NCI-H345 treated with DMSO at 0.1 percent for 48 hours (cell line): Measurements from ENCODE around the gene ACSS1.

ENCODE experiments used
- DNase-seq: peaks from one replicate; lab custom pipeline; 2025; ENCODE audit not compliant: unreplicated experiment; lab: John Stamatoyannopoulos, UW

Gene ACSS1

DNA sequence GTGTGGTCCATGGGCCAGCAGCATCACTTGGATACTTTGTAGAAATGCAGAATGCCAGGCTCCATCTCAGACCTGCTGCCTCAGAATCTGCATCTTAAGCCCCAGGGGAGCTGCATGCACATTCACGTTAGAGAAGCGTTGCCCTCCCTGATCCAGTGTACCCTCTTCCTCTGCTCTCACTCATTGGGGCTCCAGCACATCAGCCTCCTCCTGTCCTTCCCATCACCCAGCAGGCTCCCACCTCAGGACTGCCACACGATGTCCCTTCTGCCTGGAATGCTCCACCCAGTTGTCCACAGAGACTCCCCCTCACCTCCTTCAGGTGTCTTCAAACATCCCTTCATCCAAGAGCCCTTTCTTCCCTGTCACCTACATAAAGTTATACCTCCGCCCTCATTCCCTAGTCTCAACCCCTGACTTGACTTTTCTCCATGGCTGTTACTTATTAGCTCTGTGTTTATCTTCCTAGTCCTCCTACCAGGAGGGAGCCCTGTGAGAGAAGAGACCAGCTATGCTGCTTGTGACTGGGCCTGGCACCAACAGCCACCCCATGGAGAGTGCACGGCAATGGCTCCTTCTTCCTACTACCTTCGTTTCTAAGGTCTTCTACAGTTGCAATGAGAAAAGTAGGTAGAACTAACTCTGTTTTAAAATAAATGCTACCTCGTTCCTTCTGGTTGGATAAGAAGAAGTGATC, 3.3 kb upstream of the ACSS1 start:
- DNase-seq = no peak

DNA sequence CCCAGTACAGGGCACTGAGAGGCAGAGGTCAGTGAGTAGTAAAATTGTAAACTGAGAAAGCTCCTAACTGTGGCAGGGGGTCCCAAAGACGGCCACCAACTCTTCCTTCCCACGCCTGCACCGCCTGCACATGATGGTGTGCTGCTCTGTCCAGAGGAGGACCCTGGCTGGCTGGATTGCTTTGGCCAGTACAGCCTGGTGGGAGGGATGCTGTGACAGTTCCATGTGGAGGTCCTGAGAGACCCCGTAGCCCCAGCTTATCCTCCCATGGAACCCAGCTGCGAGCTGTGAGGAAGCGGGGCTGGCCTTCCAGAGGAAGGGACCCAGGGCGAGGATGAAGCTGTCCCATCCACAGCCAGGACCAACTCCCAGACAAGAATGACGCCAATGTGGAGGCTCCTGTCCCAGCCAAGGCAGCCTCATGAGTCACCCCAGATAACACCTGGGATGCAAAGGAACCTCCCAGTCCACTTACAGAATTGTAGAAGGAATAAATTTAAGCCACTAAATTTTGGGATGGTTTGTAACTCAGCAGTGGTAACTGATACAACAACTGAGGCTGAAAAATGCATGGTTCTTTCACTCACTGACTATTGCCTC, 2.0 kb upstream of the ACSS1 start:
- no peak for DNase-seq

DNA sequence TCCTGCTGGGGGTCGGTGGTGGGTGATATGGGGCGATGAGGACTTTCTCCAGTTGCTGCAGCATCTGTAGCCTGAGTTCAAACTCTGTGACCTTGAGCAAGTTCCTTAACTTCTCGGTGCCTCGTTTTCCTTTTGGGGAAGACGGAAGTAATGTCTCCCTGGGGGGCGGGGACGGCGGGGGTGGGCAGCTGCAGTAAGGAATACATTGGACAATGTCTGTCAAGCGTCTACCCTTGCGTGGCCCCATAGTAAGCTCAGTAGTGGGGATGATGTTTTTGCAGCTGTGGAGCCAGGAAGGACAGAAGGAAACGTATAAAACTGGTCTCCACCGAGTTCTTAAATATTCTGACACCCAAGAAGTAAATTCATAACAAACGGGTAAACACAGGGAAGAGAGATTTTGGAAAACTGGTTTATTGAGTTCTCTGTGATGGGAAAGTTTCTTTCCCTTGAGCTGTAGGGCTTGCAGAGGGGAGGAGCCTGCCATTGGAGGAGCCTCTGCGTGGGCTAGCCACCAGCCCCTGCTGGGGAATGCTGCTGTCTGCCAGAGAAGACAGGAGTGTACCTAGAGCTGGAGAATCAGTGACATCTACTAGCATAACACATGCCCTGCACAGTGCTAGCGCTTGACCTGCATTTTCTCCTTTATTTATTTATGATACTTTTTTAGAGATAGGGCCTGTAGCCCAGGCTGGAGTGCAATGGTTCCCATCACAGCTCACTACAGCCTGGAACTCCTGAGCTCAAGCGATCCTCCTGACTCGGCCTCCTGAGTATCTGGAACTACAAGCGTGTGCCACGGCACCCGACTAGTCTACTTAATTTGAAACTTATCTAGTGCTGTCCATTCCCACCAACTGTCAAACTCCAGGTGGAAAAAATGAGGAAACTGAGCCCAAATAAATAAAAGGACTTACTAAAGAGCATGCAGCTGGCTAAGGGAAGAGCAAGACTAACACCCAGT, 1.2 kb upstream of the ACSS1 start:
- peak; percentile 14 for DNase-seq

DNA sequence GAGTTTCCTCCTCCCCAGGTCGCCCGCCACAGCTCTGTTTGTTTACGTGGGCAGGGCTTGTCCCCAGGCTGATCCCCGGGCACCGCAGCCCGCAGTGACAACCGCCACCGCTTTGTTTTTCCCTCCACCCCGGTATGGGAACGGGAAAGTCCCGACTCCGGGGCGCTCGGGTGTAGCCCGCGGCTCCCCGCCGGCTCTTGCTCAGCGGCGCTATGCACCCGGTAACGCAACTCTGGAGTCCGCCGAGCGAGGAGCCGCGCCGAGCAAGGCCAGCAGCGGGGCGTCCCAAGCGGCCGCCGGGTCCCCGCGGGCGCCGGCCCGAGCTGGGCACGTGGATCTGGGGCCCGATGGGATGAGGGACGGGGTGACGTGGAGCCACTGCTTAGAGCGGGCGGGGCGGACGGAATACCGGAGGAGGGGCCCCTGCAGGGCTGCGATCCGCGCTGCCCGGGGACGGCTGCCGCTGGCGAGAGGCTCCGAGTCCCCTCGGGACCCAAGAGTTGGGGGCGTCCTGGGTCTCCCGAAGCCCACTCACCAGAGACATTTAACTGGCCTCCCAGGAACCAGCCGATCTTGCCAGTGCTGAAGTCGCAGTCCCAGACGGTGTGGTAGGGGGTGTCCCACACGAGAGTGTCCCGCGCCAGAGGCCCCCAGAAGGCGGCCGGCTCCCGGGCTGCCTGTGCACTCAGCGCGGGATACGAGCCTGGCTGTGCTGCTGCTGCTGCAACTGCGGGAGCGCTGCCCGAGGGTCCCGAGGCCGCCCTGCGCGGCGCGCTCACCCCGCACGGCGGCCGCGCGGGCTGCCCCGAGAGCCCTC, 497 bp downstream of the ACSS1 start:
- peak; percentile 26 for DNase-seq

DNA sequence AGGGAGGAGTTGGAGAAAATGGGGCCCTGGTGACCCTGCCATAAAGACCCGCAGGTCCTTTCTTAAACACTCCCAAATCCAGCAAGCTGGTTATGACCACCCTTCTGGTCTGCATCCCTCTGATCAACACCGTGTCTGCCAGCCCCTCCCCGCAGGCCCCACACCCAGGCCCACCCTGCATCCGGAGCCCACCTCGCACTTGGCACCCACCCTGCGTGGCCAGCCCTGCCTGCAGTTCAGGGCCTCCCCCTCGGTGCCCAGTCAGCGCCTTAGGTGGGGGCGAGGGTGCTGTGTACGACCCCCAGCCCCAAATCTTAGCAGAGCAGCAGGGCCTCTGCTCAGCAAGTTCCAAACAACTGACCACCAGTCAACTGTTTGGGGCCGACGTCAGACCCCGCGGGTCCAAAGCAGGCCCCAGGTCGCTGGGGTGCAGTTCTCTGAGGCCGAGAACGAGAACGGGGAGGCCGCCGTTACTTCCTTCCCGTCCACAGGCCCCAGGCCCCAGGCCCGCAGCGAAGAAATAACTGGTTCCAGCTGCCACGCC, 1.2 kb downstream of the ACSS1 start:
- no peak for DNase-seq

DNA sequence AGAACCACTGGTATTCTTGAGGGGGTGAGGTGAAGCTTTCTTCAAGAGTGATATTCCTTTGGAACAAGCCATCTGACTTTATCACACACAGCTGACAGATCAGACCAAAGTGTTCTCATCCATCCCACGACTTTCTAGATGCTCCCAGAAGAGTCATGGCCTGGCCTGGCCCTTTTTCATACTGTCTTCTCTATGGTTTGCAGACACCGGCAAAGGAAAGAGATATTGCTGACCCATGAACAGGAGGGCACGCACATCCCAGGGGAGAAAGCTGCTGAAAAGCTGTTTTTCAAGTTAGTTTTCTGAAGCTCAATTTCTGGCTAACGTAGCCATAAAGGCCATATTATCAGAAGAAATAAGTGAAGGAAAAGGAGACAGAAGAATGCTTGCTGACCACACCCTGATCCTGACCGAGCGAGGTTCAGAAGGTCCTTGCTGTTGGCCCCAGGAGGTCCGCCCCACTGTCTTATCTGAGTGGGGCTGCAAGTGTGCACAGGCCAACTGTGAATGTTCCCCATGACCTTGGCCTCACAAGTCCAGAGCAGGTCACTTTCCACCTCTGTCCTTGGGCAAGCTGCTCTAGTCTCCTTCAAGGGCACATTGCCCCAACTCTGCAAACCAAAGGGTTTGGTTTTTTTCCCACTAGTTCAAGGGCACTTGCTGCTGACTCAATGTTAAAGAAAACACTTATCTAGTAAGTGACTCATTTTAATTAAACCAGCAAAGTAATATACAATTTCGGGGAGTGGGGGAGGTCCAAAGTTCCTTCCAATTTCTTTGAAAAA, 2.0 kb downstream of the ACSS1 start:
- no peak for DNase-seq

DNA sequence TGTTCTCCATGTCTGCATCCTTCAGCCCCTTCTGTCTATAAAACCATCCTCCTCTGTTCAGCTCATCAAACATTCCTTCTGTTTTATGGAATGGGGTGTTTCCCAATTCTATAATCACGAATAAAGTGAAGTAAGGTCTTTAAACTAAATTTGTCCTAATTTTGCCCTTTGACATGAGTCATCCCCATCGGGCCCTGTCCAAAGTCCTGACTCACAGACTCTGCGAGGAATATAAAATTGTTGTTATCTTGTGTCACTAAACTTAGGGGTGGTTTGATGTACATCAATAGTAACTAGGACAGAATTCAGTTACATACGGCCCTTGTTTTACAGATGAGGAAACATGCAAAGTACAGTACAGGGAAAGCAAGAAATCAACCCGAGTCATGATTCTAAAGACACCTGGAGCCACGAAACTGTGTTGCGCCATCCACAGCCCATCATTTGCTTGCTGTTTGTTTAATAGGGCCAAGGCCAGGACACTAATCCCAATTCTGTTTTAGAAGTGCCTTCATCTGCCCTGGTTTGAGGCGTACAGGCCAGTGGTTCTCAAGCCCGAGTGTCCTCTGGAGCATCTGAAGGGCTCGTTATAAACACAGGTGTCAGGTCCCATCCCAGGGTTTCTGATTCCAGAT, 2.8 kb downstream of the ACSS1 start:
- DNase-seq = no peak

DNA sequence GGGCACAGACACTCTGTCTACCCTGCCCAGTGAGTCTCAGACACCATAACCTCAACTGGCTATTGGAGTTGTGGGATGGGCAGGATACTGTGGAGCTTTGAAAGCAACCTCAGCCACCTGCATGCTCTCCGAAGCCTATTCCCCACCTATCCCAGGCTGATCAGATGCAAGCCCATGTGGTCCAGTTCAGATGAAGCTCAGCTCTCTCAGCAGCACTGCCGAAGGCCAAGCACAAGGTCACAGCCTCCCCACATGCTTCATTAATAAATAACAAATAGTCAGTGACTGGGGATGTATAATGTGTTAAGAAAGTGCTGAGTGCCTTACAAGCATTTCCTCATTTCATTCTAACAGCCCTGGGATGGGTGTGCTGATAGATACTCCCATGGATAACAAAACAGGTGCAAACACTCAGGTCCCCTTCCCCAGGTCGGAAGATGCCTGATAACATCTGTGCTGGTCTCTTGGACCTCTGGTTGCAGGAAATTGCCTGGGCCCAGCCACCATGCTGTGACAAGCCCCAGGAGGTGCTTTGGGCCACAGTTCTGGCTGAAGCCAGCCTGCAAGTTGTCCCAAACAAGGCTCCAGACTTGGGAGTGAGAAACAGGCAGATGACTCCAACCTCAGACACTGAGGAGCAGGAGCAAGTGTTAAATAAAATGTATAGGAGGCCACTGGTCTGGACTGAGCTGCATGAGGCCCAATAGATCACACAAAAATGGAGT, 3.7 kb downstream of the ACSS1 start:
- no peak for DNase-seq

DNA sequence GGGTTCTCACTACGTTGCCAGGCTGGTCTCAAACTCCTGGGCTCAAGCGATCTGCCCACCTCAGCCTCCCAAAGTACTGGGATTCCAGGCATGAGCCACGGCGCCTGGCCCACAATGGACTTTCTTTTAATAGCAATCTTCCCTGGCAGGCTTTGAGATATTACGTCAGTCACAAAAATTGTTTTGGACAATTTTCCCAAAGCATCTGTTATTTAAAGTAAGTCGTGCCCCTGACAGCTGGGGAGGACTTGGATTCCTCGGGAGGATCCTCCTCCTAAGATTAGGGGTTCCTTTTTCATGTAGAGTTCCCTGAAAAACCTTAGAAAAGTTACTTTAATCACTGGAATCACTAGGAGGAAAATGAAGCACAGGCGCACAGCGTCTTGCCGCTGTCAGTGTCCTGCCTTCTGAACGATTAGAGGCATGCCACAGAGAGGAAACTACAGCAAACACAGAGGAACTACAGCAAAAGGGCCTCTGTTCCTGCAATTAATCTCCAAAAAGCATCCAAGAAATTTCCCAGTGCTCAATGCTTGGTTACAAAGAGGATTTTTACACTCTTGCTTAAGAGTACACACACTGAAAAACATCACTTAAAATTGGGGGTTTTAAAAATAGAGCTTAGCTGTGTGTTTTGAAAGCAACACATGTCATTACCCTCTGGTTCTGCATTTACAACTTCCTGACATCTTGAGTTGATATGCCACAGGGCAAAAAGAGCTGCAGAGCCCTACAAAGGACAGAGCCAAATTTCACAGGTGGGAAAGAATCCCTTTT, 4.5 kb downstream of the ACSS1 start:
- DNase-seq = no peak

DNA sequence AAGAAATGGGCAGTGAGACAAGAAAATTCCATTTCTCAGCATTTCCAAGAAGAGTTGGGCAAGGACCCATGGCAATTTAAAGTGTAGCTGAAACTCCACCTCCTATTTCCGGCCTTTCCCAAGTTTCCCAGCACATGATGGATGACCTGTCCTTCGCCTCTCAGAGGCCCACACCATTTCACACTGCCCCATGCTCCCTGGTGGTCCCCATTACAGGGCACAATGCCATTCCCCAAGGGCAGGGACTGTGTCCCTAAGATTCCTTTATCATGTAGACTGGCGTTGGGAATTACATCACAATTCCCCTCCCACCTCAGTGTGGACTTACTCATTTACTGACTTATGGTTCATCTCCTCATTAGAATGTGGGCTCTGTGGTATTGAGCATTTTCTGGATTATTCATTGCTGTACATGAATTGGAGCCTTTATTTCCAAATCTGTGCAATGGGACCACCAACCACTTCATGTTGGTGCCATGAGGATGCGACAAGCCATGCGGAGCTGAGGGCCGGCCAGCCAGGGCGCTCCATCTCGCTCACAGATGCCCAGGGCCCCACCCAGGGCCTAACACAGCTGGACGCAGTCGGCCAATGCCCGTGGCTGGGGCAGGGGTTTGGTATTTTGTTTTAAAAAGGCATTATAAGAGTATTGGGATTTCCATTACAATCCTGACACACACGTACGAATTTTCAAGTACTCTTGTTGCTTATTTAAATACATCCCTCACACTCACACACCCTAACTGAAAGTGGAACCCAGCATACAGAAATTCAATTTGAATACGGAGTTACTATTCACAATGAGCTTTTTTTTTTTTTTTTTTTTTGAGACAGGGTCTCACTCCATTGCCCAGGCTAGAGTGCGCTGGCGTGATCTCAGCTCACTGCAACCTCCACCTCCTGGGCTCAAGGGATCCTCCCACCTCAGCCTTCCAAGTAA, 5.4 kb downstream of the ACSS1 start:
- no peak for DNase-seq

DNA sequence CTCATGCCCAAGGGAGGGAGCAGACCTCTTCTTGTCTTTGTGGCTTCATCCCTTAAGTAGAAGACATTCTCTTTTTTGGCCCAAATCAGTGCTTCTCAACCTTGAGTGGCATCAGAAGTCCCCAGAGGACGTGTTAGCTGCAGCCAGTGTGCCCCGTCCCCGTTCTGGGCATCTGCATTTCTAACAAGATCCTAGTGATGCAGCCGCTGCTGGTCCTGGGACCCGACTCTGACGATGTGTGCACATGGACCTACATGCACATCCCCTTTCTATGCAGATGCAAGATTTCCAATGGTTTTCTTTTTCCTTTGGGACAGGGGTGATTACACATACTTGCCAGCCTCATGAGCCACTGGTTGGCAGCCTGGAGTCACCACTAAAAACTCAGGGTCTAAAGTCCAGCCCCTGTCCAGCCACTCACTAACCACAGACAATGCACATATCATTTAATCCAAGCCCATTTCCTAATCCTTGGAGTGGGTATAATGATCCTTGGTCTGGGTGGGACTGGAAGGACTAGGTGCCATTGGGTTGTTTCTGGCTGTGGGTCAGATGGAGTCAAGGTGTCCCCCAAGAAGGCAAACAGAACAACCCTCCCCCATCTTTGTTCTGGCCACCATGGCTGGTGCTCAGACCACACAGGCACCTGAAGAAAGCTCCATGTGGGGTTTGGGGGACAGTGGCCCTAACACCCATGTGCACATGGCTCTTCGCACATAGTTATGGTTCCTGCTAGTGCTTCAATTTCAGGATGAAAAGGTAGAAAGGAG, 6.4 kb downstream of the ACSS1 start:
- no peak for DNase-seq

DNA sequence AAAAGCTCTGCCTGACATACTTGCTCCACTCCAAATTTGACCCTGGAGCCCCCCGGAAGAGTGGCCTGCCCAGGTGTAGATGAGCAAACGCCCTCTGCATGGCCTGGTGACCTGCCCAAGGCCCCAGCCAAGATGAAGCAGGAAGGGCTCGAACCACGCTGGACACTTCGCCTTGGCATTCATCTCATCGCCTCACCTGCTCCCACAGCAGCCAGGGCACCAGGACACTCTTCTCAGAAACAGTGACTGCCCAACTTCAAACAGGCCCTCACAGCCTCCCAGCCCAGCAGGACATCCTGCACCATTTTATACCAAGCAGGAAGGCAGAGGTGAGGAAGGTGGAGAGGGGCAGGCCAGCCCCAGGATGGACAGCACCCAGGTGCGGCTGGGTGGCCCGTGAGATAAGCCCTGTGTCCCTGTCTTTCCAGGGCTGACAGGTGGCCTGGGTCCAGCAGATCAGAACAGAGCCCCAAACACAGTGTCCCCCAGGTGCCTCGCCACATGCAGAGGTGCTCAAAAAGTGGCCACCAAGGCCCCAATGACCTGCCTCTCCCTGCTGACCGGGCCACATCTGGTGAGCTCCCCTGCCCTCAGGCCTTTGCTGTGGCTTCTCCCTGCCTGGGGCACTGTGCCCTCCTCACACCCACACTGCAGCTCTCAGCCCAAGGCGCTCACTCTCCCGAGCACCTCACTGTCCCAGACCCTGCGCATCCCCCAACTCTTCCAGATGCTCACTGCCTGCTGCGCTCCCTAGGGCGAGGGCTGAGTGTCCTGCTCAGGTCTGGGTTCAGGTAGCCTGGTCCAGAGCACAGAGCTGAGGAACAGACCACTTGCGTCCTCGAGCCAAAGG, 7.2 kb downstream of the ACSS1 start:
- no peak for DNase-seq

DNA sequence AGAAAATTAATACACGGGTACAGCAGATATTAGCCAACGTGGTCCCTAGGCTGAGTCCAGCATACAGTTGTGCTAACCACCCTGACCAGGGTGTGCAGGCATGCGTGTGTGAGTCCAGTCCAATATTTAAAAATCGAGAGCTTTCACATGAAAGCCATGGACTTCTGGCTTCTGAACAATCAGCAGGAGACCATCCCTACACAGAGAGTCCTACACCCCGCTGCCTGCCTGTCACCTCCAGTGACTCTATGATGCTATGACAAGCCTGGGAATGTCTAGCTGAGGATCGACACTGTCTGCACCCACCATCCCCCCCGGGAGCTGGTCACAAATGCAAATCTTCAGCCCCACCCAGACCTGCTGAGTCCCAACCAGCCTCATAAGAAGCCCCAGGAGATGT, 7.9 kb downstream of the ACSS1 start:
- DNase-seq = no peak

DNA sequence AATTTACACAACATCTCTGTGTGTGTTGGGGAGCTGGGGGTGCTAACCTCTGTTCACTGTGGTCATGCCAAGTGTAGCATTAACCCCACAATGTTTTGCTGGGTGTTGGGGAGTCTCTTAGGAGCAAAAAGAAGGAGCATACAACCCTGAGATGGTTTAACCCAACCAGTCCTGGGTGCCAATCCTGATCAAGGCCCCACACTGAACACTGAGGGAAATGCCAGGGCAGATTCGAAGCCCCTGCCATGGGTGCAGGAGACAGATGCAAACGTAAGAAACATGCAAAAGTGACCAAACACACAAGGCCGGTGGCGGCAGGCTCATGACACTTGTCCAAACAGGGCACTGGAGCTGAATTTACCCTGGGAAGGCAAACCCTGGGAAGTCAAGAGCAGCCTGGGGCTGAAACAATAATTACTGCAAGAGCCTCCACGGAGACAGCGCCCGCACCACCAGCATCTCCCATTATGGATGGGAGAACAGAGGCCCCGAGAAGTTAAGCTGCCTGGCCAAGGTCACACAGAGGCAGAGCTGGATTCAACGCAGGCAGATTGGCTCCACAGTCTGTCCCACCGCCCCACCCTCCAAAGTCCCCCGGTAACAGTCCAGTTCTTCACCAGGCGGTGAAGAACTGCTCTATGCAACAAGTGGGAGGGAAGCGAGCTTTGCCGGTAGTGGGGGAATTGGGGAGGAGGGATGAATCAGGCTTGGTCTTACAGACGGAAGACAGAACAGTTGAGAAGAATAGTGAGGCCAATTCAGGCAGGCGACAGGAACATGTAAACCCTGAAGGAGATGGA, 8.5 kb downstream of the ACSS1 start:
- DNase-seq = no peak
